Activated CD8-positive, alpha-beta memory T cell treated with anti-CD3 and anti-CD28 coated beads, Interleukin-2, amount 10 ng/mL, durations not matched to agents 7 days and 5 days (primary cell): ENCODE measurements around the gene SEC14L6. TPM values are rescaled to one million over a fixed set of nuclear protein-coding genes. Genes with fewer than 3 reads are reported as not detected.
"Not testable (repeated sequence)": the region's sequence is repeated elsewhere in the genome, so short reads cannot be mapped to it uniquely, and the experiment has no call there.

Source experiments
- ATAC-seq: fragments of 150-1000 bp; cut with Tn5 transposase; one replicate; pipeline ENCODE4 v1.10.0; 2021; ENCODE audit warnings: moderate library complexity
- CTCF ChIA-PET: fragments of 350-600 bp; sonication (Branson Sonifier 250); formaldehyde crosslinking; loops from one replicate; lab custom pipeline; 2021; ENCODE audit warnings: antibody characterized with exemption; lab: Charles Lee
- DNase-seq: peaks from one replicate; pipeline ENCODE4 v3.0.0-alpha.2; 2020
- H3K27ac Mint-ChIP-seq: one replicate; pipeline ENCODE4 v1.8.0; 2021; ENCODE audit warnings: mild to moderate bottlenecking, mixed read lengths
- H3K27me3 Mint-ChIP-seq: one replicate; pipeline ENCODE4 v1.8.0; 2021; ENCODE audit warnings: mixed read lengths
- H3K36me3 Mint-ChIP-seq: one replicate; pipeline ENCODE4 v1.8.0; 2021; ENCODE audit warnings: mild to moderate bottlenecking, mixed read lengths
- H3K4me1 Mint-ChIP-seq: one replicate; pipeline ENCODE4 v1.8.0; 2021; ENCODE audit warnings: mixed read lengths
- H3K4me3 Mint-ChIP-seq: one replicate; pipeline ENCODE4 v1.8.0; 2021; ENCODE audit warnings: mild to moderate bottlenecking, moderate library complexity, mixed read lengths
- H3K9me3 Mint-ChIP-seq: one replicate; pipeline ENCODE4 v1.8.0; 2022; ENCODE audit warnings: low read depth, mixed read lengths
- total RNA-seq, 2 experiments: library from RNA; stranded (reverse); gene quantifications; one replicate each; pipeline ENCODE4 v1.2.3, GENCODE V29; 2021

The SEC14L6 gene
- under 1 TPM in 1 of 2 experiments, not detected in 1; 0.07 TPM for total RNA-seq

DNA sequence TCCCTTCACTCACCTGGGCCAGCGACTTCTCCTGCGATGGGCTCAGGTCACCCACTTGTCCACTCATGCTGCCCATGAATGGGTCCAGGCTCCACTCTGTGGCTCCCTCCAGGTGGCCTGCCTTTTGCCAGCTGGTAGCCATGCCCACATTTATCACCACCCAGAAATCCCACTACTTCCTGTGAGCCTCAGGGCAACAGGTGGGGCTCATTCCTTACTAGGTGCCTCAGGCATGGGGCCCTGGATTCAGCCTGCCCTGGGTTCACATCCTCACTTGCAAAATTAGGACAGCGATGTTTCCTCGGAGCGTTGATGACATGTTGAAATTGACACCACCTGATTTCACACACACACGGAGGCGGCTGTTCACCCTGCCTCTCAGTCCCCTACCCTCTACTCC lies at the start of gene SEC14L6:
Gene SEC14L6 (minus strand): TSS at position 126 of the 400 bp plus-strand sequence. CDS start 59 bp downstream, at position 67.
- CTCF ChIA-PET, result no interaction called here
- H3K27ac Mint-ChIP-seq, result no peak within 1 kb of the TSS
- ATAC-seq (no peak), DNase-seq (no peak)
- H3K9me3 Mint-ChIP-seq, result no peaks in the 10 kb centered on the region
- no peaks in the 10 kb centered on the region for H3K4me1 Mint-ChIP-seq
- no peaks in the 10 kb centered on the region for H3K36me3 Mint-ChIP-seq
- peaks cover 26% of the 10 kb centered on the region for H3K27me3 Mint-ChIP-seq
- H3K4me3 Mint-ChIP-seq, result no peak within 1 kb of the TSS

DNA sequence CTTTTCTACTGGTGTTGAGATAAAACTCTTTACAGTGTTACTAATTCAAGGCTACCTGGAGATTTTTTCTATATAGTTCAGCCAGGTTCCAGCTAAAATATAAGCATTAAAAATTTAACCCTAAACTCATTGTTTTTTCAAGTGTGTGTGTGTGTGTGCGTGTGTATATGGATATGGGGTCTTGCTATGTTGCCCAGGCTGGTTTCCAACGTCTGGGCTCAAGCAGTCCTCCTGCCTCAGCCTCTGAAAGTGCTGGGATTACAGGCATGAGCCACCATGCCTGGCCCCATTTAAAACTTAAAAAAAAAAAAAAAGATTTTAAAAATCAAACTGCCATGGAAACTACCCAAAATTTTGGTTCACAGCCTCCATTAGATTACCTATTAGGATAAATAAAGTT lies 49.7 kb upstream of the SEC14L6 start:
- peaks cover 13% of the 10 kb centered on the region for H3K27me3 Mint-ChIP-seq
- DNase-seq (no peak), ATAC-seq (no peak)
- H3K36me3 Mint-ChIP-seq, result no peaks in the 10 kb centered on the region
- H3K4me3 Mint-ChIP-seq, result no peak overlapping the region
- CTCF ChIA-PET, result interaction anchor here (0.8 to 1.2 kb wide), 2 partner anchors 8 to 10 kb away, joined by 3 to 4 read pairs; no protein-coding TSS in a partner anchor
- no peaks in the 10 kb centered on the region for H3K9me3 Mint-ChIP-seq
- H3K27ac Mint-ChIP-seq, result no peak overlapping the region
- peaks cover 1% of the 10 kb centered on the region for H3K4me1 Mint-ChIP-seq

DNA sequence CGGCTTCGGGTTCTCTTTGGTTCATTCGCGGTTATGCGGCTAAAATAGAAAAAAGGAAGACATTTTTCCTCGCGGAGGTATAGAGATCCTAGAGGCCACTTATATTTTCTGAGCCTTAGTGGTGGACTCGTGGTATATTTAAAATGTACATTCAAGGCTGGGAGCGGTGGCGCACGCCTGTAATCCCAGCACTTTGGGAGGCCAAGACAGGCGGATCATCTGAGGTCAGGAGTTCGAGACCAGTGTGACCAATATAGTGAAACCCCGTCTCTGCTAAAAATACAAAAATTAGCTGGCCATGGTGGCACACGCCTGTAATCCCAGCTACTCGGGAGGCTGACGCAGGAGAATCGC lies 45.8 kb upstream of the SEC14L6 start:
- DNase-seq, H3K27ac Mint-ChIP-seq, H3K4me1 Mint-ChIP-seq, ATAC-seq, H3K4me3 Mint-ChIP-seq, H3K9me3 Mint-ChIP-seq, H3K36me3 Mint-ChIP-seq: not testable (repeated sequence)
- CTCF ChIA-PET, result interaction anchor here (1.0 to 1.7 kb wide), 5 partner anchors 12 to 491 kb away, joined by 3 to 7 read pairs (median 4); no protein-coding TSS in a partner anchor
- peaks cover 13% of the 10 kb centered on the region for H3K27me3 Mint-ChIP-seq

DNA sequence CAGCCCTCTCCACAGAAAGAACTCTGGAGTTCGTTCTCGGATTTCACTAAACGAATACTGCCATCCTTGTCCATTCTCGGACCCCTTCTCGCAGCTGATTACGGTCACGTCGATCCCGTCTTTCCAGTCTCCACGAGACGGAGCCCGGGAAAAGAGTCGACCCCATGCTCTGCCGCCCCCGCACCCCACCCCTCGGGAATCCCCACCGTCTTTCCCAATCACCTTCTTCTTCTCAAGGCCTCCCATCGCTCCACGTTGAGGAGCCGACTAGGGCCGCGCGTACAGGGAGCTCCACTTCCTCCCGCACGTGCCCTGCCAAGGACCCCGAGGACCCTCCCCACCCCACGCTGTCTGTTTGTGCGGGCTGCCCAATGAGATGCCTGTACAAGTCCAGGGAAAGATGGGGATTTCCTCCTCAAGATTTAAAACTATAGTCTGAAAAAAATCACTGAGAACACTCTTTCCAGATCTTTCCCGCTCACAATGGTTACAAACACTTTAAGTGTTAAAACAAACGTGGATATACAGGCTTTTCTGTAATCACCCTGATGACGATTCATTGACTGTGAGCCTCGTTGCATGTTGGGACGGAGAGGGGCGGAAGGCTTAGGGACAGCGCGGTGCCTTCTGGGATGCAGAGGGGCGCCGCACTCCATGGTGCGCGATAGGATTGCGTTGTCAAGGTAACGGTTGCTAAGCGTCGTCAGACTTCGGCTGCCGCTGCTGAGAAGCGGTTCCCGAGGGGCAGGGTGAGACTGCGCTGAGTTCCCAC lies 45.2 kb upstream of the SEC14L6 start, which contains the start of gene PES1:
Gene PES1 (minus strand): TSS at position 323 of the 772 bp plus-strand sequence. CDS start 77 bp downstream, at position 246.
- Mint-ChIP-seq H3K27me3 (peaks cover 13% of the 10 kb centered on the region), H3K9me3 (no peaks in the 10 kb centered on the region), H3K4me1 (peaks cover 1% of the 10 kb centered on the region), H3K36me3 (peaks cover 11% of the 10 kb centered on the region), H3K4me3 (no peak within 1 kb of the TSS), H3K27ac (no peak within 1 kb of the TSS)
- CTCF ChIA-PET, result interaction anchor here (1.0 to 2.4 kb wide), 4 partner anchors 15 to 492 kb away, joined by 3 to 13 read pairs (median 4); partner anchors contain the start of gene TCN2
- DNase-seq (peak; percentile 97), ATAC-seq (peak; percentile 98)

DNA sequence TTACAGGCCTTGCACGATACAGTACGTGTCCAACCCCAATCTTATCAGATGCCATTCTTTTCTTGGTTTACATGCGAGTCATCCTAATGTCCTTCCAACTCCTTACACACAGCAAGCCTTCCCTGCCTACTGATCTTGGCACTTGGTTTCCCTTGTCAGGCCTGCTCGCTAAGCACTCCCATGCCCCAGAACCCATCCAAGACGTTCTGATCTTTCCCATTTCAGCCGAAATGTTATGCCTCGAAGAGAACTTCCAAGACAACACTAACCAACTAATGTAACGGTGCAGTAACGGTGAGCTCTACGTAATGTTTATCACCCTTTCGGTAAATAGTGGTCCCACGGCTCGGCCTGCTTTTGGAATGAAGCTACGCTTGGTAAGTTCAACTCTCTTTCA lies 44.6 kb upstream of the SEC14L6 start:
- Mint-ChIP-seq H3K36me3 (peaks cover 15% of the 10 kb centered on the region), H3K27me3 (peaks cover 13% of the 10 kb centered on the region), H3K4me1 (peaks cover 1% of the 10 kb centered on the region), H3K4me3 (no peak overlapping the region), H3K9me3 (no peaks in the 10 kb centered on the region), H3K27ac (no peak overlapping the region)
- CTCF ChIA-PET, result interaction anchor here (1.0 to 2.4 kb wide), 4 partner anchors 11 to 329 kb away, joined by 3 to 13 read pairs (median 4); partner anchors contain the start of gene TCN2
- ATAC-seq (peak; percentile 1), DNase-seq (no peak)

DNA sequence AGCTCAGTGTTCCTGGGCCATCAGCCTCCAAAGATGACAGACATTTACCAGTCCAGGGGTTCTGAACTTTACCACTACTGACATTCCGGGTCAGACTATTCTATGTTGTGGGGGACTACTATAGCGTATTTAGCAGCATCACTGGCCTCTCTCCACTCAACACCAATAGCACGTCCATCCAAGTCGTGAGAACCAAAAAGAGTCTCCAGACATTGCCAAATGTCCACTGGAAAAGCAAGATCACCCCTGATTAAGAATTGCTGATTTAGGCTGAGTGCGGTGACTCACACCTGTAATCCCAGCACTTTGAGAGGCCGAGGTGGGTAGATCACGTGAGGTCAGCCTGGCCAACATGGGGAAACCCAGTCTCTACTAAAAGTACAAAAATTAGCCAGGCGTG lies 39.9 kb upstream of the SEC14L6 start:
- CTCF ChIA-PET, result no interaction called here
- H3K36me3 Mint-ChIP-seq, result peaks cover 27% of the 10 kb centered on the region
- H3K27ac Mint-ChIP-seq, result no peak overlapping the region
- H3K4me1 Mint-ChIP-seq, result no peaks in the 10 kb centered on the region
- H3K9me3 Mint-ChIP-seq, result no peaks in the 10 kb centered on the region
- DNase-seq (no peak), ATAC-seq (no peak)
- no peaks in the 10 kb centered on the region for H3K27me3 Mint-ChIP-seq
- H3K4me3 Mint-ChIP-seq, result no peak overlapping the region

DNA sequence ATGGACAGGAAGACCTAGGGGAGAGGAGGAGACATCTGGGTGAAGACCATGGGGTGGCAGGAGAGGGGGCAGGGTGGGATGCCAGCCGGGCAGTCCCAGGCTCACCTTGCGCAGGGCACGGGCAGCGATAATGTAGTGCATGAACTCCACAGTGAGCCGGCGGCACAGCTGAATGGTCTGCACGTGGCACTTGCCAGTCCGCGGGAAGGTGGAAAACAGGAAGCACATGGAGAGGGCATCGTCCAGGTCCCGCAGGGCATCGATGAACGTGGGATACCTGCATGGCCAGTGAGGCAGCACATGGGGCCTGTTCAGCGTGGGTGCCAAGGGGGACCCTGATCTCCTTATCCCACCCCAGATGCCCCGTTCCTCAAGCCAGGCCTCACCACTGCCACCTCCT lies 37.9 kb upstream of the SEC14L6 start:
- H3K27ac Mint-ChIP-seq, result no peak overlapping the region
- ATAC-seq (no peak), DNase-seq (no peak)
- no peaks in the 10 kb centered on the region for H3K9me3 Mint-ChIP-seq
- peaks cover 42% of the 10 kb centered on the region for H3K36me3 Mint-ChIP-seq
- H3K4me1 Mint-ChIP-seq, result no peaks in the 10 kb centered on the region
- H3K27me3 Mint-ChIP-seq, result no peaks in the 10 kb centered on the region
- CTCF ChIA-PET, result no interaction called here
- no peak overlapping the region for H3K4me3 Mint-ChIP-seq

DNA sequence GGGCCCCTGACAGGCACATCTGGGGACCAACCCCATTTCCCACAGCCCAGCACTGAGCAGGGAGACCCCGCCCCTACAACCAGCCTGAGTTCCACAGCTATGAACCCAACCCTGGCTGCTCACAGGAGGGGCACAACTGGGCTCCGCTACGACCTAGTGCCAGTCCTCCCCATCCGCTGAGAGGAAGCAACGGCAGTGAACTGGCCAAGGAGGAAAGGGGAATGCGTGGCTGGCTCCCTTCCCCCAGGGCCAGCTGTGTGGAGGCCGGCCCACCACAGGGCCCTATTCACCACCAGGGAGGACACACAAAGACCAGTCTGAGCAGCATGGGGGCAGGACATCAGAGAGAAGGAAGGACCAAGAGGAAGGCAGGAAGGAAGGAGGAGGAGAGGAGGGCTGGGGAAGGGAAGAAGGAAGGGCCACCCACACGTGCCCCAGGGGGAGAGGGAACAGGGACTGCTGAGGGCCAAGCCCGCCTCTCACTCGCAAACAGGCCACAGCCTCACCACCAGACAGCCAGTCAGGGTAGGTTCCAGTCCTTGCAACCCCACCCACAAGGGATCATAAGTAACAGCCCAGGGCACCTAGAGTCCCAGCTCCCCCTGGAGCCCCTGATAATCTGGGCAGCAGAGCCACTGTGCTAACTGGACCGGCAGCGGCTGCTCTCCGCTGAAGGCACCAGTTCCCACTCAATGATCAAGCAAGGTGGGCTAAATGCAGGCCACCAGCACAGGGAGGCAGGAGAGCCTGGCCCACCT lies 36.4 kb upstream of the SEC14L6 start:
- Mint-ChIP-seq H3K4me3 (no peak overlapping the region), H3K9me3 (no peaks in the 10 kb centered on the region), H3K4me1 (no peaks in the 10 kb centered on the region), H3K27ac (no peak overlapping the region), H3K27me3 (no peaks in the 10 kb centered on the region), H3K36me3 (peaks cover 43% of the 10 kb centered on the region)
- no peak for ATAC-seq
- CTCF ChIA-PET, result interaction anchor here (0.6 kb wide), 1 partner anchor 1353 kb away, joined by 3 read pairs; no protein-coding TSS in a partner anchor
- no peak for DNase-seq

DNA sequence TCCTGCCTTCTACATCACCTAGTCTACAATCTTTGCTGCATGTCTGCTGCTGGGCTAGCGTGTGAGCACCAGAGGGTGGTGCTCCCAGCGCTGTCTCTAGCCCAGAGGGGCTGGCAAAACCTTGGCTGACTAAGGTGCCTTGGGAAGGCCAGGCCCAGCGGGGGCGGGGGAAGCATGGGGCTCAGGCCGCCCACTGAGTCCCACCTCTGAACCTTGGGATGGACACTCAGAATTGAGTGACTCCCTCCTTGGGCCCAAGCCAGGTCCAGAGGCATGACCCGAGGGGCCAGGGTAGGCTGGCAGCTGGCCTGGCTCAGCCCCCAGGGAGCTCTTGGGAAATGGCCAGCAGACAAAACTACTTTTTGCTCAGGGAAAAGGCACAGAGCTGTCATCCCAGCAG lies 35.5 kb upstream of the SEC14L6 start:
- no peak for DNase-seq
- CTCF ChIA-PET, result interaction anchor here (0.6 kb wide), 1 partner anchor 1354 kb away, joined by 3 read pairs; no protein-coding TSS in a partner anchor
- Mint-ChIP-seq H3K4me3 (no peak overlapping the region), H3K4me1 (no peaks in the 10 kb centered on the region), H3K27me3 (no peaks in the 10 kb centered on the region), H3K27ac (no peak overlapping the region), H3K9me3 (no peaks in the 10 kb centered on the region), H3K36me3 (peaks cover 42% of the 10 kb centered on the region)
- ATAC-seq, result no peak

DNA sequence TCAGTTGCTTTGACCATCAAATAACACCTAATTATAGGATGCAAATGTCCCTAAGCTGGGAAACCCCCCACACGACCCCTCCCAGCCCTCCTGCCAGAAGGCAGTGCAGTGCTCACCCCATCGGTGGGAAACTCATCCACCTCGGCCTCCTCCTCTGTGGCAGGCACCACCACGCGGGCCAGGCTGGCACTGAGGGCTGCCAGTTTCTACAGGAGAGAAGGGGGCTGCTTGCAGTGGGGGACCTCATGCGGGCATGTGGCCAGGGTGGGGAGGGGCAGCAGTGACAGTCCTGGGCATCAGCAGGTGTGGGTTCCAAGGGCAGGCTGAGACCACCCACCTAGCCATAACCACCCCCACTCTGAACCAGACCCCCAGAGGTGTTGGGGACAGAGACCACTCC lies 34.4 kb upstream of the SEC14L6 start:
- CTCF ChIA-PET, result no interaction called here
- H3K27me3 Mint-ChIP-seq, result no peaks in the 10 kb centered on the region
- H3K27ac Mint-ChIP-seq, result no peak overlapping the region
- H3K4me3 Mint-ChIP-seq, result no peak overlapping the region
- H3K4me1 Mint-ChIP-seq, result no peaks in the 10 kb centered on the region
- DNase-seq (no peak), ATAC-seq (no peak)
- no peaks in the 10 kb centered on the region for H3K9me3 Mint-ChIP-seq
- peaks cover 42% of the 10 kb centered on the region for H3K36me3 Mint-ChIP-seq

DNA sequence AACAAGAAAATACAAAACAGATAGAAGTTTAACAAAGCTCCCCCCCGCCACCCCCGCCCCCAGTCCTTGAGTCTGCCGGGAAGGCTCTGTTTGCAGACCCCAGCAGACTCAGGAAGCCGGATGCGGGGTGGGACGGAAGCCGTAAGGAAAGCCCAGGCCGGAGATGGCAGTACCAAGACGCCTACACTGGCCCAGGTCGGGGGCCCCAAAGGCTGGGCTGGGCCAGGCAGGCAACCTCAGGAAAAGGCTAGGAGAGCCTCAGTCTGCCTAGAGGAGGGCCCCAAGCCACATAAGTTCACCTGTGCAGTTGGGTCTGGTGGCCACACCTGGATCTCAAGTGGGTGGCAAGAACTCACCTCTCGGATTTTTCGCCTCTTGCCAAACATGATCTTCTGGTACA lies 31.9 kb upstream of the SEC14L6 start:
- no peak for DNase-seq
- H3K36me3 Mint-ChIP-seq, result peaks cover 35% of the 10 kb centered on the region

DNA sequence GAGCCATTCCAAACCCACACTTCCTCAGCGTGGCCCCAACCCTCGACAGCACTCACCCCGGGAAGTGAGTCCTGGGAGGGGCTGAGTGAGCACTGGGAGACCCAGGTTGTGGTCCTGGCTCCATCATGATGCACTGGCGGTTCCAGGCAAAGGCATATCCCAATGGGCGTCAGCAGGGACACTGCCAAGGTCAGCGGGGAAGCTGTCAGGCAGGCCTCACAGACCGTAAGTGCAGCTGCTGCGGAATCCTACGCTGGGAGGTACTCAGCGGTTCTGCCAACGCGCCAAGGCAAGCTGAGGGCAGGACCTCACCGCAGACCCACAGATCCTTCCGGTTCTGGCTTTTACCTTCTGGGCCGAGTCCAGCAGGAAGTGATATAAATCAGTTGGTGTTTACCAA lies 29.3 kb upstream of the SEC14L6 start:
- DNase-seq, result no peak
- peaks cover 32% of the 10 kb centered on the region for H3K36me3 Mint-ChIP-seq
- CTCF ChIA-PET, result no interaction called here
- ATAC-seq, result no peak
- peaks cover 1% of the 10 kb centered on the region for H3K4me1 Mint-ChIP-seq
- H3K27me3 Mint-ChIP-seq, result peaks cover 11% of the 10 kb centered on the region
- no peak overlapping the region for H3K27ac Mint-ChIP-seq
- H3K4me3 Mint-ChIP-seq, result no peak overlapping the region
- H3K9me3 Mint-ChIP-seq, result no peaks in the 10 kb centered on the region

More for the DNA sequence above, 31.9 kb upstream of the SEC14L6 start:
- Mint-ChIP-seq H3K27ac (no peak overlapping the region), H3K4me1 (peaks cover 1% of the 10 kb centered on the region), H3K9me3 (no peaks in the 10 kb centered on the region), H3K4me3 (no peak overlapping the region), H3K27me3 (peaks cover 8% of the 10 kb centered on the region)
- ATAC-seq, result no peak
- CTCF ChIA-PET, result no interaction called here

DNA sequence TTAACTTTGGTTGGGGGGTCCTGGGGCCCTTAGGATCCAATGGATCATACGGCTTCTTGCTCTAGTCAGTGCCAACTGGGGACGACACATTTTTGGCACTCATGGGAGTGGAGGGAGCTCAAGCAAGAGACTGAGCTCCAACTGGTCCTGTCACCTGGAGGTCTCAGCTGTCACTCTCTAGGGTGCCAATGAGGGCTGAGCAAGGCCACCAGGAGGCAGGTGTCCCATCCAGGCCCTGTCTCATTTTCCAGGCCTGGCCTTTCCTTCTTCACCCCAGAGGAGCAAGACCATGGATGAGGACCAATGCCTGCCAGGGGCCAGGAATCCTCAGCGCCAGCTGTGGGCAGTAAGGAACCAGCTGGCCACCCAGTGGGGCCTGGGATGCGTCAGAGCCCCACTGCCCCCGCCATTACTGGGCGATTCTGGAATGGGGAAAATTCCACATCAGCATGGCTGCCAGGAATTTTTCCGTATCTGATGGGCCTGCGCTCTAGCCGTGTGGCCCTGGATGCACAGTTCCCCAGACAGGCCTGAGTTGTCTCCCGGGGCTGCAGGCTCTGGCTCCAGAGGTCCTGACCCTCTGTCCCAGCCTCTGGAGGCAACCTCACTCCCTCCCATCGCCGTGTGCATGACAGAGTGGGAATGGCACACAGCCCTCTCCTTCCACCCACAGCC lies 28.6 kb upstream of the SEC14L6 start:
- Mint-ChIP-seq H3K27me3 (peaks cover 11% of the 10 kb centered on the region), H3K4me1 (peaks cover 1% of the 10 kb centered on the region), H3K4me3 (no peak overlapping the region), H3K36me3 (peaks cover 26% of the 10 kb centered on the region), H3K9me3 (no peaks in the 10 kb centered on the region), H3K27ac (no peak overlapping the region)
- DNase-seq (no peak), ATAC-seq (no peak)
- CTCF ChIA-PET, result no interaction called here
